ENCODE results near the gene PRICKLE4.

The PRICKLE4 gene

GRCh38 chr6:41774841-41775240, 5.7 kb upstream of the PRICKLE4 start:
- DNase-seq: no peak

DNA sequence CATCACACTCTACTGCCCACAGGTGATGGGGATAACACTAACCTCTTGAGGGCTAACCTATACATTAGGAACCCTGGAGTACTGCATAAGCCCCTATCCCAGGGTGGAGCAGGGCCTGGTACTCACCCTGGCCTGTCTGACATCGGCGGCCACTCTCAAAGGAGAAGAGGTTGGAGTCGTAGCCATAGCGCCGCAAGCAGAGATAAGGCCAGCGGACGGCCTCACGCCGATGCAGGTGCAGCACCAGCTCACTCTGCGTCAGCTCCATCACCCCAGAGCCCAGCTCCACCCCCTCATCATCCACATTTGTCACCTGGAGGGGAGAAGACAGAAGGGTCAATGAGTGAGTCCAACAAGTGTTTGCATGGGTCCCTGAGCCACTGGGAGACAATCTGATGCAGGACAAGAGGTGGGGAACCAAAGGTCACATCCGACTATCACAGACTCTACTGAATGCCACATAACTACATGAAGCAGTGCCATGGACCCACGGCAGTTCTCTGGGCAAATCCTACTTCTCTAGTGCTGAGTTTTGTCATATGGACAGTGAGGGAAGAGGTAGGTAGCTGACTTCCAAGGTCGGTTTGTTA, 5.2 kb upstream of the PRICKLE4 start:
- no peak for DNase-seq

GRCh38 chr6:41777551-41778285, 2.9 kb upstream of the PRICKLE4 start:
- DNase-seq: no peak

DNA sequence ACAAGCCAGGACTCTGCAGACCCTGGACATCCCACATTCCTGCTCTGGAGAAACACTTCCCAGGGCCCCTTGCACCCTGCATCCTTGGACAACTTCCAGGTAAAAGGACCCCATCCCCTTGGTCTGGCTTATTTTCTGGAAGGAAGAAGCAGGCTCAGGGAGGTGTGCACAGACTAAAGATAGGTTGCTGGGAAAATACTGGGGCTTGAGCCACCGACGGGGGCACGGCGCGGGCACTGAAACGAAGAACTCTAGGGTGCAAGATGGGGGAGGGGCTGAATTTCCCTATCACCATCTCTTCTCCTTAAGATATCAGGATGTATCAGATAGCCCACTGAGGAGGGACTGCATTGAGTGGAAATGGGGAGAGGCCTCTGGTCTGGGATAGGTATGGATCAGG, 1.7 kb upstream of the PRICKLE4 start:
- no peak for DNase-seq

DNA sequence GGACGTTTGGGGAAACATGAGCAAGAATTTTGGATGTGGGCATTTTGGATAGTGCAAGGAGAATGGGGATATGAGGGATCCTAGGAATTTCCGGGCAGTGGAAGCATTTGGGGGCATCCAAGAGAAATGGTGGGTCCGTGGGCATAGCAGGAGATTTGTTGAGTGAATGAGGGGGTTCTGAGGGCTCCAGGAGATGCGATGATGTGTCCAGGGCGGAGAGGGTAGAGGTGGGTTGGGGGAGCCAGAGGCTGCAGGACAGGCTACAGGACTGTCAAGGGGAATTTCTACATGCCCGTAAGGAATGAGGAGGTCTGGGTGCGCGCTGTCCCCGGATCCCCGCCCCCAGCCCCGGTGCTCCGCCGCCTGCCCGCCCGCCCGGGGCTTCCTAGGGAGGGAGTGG, 1.2 kb upstream of the PRICKLE4 start:
- DNase-seq: no peak

GRCh38 chr6:41779788-41780550, 613 bp upstream of the PRICKLE4 start, which contains the start of gene FRS3:
FRS3 (minus strand) TSS chr6:41779900; CDS start chr6:41776987, 2,913 bp downstream.
- DNase-seq: peak; percentile 100

DNA sequence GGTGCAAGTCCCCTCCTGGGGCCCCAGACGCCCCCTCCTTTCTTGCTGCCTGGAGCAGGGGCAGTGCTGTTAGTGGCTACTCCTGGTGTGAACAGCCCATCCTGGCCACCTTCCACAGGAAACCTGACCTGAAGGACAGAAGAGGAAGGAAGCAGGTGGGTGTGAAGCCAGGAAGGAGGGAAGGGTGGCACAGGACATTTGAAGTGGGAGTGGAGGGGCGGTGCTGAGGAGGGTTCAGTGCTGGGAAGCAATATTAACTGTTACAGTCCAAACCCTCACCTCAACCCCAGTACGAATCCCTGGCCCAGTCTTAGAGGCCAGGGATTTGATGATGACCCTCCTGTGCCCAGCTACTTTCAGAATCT, 766 bp downstream of the PRICKLE4 start:
- no peak for DNase-seq

GRCh38 chr6:41783106-41783780, 2.7 kb downstream of the PRICKLE4 start:
- no peak for DNase-seq

GRCh38 chr6:41784581-41785171, 4.1 kb downstream of the PRICKLE4 start:
- no peak for DNase-seq

GRCh38 chr6:41785254-41785653, 4.7 kb downstream of the PRICKLE4 start:
- no peak for DNase-seq

GRCh38 chr6:41785689-41786450, 5.3 kb downstream of the PRICKLE4 start:
- no peak for DNase-seq

DNA sequence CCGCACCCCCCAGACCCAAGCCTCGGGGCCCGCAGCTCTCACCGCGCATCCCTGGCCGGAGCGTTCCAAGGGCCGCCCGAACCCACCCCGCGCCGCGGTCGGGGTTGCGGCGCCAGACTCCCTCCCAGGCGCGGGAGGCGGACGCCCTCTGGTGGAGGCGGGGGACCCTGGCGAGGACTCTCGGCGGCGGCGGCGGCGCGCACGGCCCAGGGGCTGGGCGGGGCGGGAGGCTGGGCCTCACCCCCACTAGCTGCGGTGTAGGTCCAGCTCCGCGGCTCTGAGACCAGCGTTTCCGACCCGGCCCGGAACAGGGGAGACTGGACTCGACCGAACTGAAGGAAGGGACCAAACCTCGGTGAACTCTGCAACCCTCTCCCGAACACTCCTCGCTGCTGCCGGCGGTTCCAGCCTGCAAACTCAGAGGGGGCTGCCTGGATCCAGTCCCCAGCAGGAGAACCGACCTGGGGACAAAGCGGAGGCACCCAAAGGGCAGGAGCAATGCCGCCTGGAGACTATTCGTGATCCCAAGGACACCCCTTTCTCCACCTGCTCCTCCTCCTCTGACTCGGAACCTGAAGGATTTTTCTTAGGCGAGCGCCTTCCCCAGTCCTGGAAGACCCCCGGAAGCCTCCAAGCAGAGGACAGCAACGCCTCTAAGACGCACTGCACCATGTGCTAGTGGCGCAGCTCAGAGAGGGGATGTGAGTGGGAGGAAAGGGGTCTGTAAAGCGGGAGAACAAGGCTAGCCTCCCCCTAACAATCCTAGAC, 6.1 kb downstream of the PRICKLE4 start:
- DNase-seq: peak; percentile 84

GRCh38 chr6:41787219-41787917, 6.8 kb downstream of the PRICKLE4 start, which contains the start of gene TOMM6:
TOMM6 (plus strand) TSS chr6:41787694; CDS start chr6:41787698, 4 bp downstream.
- peak; percentile 93 for DNase-seq

- no peak for DNase-seq
Observed at GRCh38 chr6:41789390-41789724, 8.8 kb downstream of the PRICKLE4 start.

DNA sequence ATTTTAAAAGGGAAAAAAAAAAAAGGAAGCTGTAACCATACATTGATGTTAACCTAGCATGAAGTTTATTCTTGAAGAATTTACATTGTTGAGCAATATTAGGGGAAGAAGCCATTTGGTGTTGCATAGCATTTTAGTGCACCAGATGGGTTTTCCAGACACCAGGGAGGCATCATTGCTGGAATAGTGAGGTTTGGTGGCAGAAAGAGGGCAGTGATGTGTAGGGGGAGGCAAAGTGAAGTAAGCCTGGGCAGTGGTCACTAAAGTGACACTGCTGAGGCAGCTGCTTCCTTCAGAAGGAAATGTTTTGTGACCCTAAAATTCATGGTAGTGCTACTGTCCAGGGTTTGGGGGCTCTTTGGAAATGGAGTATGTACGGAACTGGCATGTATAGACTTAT, 9.5 kb downstream of the PRICKLE4 start:
- no peak for DNase-seq

DNA sequence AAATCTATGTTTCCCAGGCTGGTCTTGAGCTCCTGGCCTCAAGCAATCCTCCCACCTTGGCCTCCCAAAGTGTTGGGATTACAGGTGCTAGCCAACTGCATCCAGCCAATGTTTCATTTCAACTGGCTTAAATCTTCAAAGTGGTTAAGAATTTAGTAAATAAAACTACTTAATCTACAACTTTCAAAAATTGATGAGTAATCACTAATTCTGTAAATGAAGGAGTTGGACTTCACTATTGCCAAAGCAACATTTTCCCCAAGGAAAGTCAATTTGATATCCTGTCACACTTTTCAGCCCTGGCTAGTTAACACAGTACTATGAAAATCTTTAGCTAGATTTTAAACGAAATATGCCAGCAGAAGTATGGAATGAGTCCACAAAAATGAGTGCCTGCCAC, 10.7 kb downstream of the PRICKLE4 start:
- no peak for DNase-seq

DNA sequence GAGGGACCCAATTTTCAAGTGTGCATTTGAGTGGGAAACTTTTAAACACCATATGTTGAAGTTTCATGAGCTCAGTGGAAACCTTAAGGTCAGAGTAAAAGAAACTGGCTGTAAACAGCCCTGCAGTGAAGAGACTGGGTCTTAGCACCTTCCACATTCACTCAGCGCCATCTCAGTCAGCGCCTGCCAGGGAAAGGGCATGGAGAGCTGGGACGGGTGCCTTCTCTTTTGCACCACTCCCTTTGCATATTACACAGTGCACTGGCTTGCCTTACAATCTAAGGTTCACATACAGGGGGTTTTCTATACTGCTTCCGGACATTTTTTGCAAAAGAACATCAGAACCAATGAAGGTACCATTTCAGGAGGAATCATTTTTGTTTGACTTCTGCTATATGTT, 11.4 kb downstream of the PRICKLE4 start:
- no peak for DNase-seq

DNA sequence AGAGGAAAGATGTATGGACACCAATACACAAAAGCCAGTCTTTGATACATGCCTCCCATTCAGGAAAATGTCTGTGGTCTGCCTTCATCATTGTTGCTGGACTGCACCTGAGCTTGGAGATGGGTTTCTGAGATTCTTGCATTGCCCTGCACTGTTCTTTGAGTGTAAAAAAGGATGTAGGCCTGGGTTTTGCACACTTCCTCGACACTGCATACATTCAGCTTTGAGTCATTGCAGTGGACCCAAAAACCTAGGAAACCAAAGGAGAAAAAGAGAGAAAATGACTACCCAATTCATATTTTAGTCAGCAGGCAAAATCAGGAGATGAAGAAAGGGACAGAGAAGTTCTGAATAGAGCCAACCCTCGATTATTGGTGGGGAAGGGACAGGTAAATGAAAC, 15.9 kb downstream of the PRICKLE4 start:
- no peak for DNase-seq

DNA sequence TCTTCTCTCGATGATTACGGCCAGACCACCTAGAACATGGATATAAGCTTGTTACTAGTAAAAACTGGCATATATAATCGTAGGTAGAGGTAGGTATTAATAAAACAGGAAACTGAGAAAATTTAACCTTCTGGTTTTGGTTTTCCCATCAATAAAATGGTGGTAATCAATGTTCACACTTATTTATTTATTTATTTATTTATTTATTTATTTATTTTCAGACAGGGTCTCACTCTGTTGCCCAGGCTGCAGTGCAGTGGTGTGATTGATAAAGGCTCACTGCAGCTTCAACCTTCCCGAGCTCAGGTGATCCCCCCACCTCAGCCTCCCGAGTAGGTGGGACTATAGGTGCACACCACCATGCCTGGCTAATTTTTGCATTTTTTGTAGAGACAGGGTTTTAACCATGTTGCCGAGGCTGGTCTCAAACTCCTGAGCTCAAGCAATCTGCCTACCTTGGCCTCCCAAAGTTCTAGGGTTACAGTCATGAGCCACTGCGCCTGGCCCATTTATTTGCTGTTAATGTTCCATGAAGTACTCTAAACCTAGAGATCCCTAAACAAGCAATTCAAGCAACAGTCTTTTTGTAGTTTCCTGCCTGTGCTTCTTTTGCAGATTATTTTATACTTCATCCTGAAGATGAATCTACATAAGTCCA, 18.4 kb downstream of the PRICKLE4 start:
- DNase-seq: no peak

GRCh38 chr6:41799559-41799911, 19.0 kb downstream of the PRICKLE4 start:
- no peak for DNase-seq

Measured in activated T-cell treated with anti-CD3 and anti-CD28 coated beads for 4 hours (primary cell).